Measurements from ENCODE around the gene FBXL7.

DNA sequence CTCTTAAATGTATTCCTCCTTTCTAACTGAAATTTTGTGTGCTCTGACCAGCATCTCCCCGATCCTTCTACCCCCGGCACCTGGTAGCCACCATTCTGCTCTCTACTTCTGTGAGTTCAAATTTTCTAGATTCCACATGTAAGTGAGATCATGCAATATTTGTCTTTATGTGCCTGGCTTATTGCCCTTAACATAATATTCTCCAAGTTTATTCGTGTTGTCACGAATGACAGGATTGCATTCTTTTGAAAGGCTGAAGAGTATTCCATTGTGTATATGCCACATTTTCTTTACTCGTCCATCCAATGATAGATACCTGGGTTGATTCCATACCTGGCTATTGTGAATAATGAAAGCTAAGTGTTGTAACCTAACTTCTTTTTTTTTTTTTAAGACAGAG is 29.0 kb downstream of the FBXL7 start:
- TF ChIP-seq, protein P1, sequence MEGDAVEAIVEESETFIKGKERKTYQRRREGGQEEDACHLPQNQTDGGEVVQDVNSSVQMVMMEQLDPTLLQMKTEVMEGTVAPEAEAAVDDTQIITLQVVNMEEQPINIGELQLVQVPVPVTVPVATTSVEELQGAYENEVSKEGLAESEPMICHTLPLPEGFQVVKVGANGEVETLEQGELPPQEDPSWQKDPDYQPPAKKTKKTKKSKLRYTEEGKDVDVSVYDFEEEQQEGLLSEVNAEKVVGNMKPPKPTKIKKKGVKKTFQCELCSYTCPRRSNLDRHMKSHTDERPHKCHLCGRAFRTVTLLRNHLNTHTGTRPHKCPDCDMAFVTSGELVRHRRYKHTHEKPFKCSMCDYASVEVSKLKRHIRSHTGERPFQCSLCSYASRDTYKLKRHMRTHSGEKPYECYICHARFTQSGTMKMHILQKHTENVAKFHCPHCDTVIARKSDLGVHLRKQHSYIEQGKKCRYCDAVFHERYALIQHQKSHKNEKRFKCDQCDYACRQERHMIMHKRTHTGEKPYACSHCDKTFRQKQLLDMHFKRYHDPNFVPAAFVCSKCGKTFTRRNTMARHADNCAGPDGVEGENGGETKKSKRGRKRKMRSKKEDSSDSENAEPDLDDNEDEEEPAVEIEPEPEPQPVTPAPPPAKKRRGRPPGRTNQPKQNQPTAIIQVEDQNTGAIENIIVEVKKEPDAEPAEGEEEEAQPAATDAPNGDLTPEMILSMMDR (IDR thresholded peaks at IDR 0.05): no peak
- TF ChIP-seq EZH2 (IDR thresholded peaks at IDR 0.05) (no peak), EZH2phosphoT487 (IDR thresholded peaks at IDR 0.05) (no peak)
